IMR-90 (cell line): ENCODE results near the gene RFC2. TPM values are rescaled to one million over a fixed set of nuclear protein-coding genes. Genes with fewer than 3 reads are reported as not detected.

ENCODE experiments used
- ATAC-seq: fragments of 200-7000 bp; cut with Tn5 transposase; 2 replicates; pipeline ENCODE4 v1.9.1; 2020; ENCODE audit warnings: low read depth, mild to moderate bottlenecking, moderate library complexity
- BruUV-seq: library from RNA; stranded (reverse); fragments of 400-500 nt; replicated peaks from 2 replicates; lab custom pipeline; 2021; lab: Mats Ljungman, UMichigan
- CTCF ChIA-PET: fragments of 300-600 bp; formaldehyde crosslinking; extraction: SDS; loops from one replicate; lab custom pipeline; 2021; ENCODE audit warnings: antibody characterized with exemption; lab: Yijun Ruan, JAX
- POLR2A ChIA-PET: fragments of 300-600 bp; sonication (Branson Sonifier 250); formaldehyde crosslinking; loops from one replicate; lab custom pipeline; 2022; ENCODE audit warnings: antibody characterized with exemption; ENCODE audit not compliant: unreplicated experiment; lab: Charles Lee
- DNase-seq: peaks from one replicate; pipeline ENCODE4 v3.0.0; 2013
- H2AFZ ChIP-seq: replicated peaks from 2 replicates; pipeline ENCODE3; 2013; ENCODE audit warnings: low read length, mild to moderate bottlenecking; ENCODE audit not compliant: poor library complexity
- H2AK5ac ChIP-seq: 2 replicates; pipeline ENCODE4 v1.6.1; 2013; ENCODE audit warnings: low read depth, low read length, inconsistent platforms
- H2AK9ac ChIP-seq: replicated peaks from 2 replicates; pipeline ENCODE3; 2013; ENCODE audit warnings: mild to moderate bottlenecking, low read depth, low read length, moderate library complexity; ENCODE audit not compliant: poor library complexity
- H2BK120ac ChIP-seq: 2 replicates; pipeline ENCODE4 v1.6.1; 2013; ENCODE audit warnings: low read depth, low read length, inconsistent platforms
- H2BK15ac ChIP-seq: 3 replicates; pipeline ENCODE4 v1.6.1; 2013; ENCODE audit warnings: low read depth, low read length, inconsistent platforms
- H2BK20ac ChIP-seq: 2 replicates; pipeline ENCODE4 v1.6.1; 2013; ENCODE audit warnings: low read depth, mild to moderate bottlenecking, inconsistent platforms, low read length, moderate library complexity
- H2BK5ac ChIP-seq: 2 replicates; pipeline ENCODE4 v1.6.1; 2013; ENCODE audit warnings: mild to moderate bottlenecking, low read depth, low read length, inconsistent platforms; ENCODE audit not compliant: poor library complexity, severe bottlenecking
- H3K14ac ChIP-seq: replicated peaks from 2 replicates; pipeline ENCODE4 v1.6.1; 2013; ENCODE audit warnings: low read depth, low read length, inconsistent platforms
- H3K18ac ChIP-seq: 2 replicates; pipeline ENCODE4 v1.6.1; 2013; ENCODE audit warnings: low read depth, low read length, control low read depth
- H3K23ac ChIP-seq: 2 replicates; pipeline ENCODE4 v1.6.1; 2013; ENCODE audit warnings: low read depth, low read length, inconsistent platforms
- H3K27ac ChIP-seq: 2 replicates; pipeline ENCODE4 v1.5.1; 2013; ENCODE audit warnings: mild to moderate bottlenecking, control low read depth, low read length; ENCODE audit not compliant: insufficient read depth
- H3K27me3 ChIP-seq: 2 replicates; pipeline ENCODE4 v1.6.1; 2013; ENCODE audit warnings: low read length; ENCODE audit not compliant: control insufficient read depth, insufficient read depth
- H3K36me3 ChIP-seq: 2 replicates; pipeline ENCODE4 v1.6.1; 2013; ENCODE audit warnings: low read length, mixed read lengths; ENCODE audit not compliant: control insufficient read depth, insufficient read depth
- H3K4ac ChIP-seq: 2 replicates; pipeline ENCODE4 v1.6.1; 2013; ENCODE audit warnings: low read depth, low read length, inconsistent platforms
- H3K4me1 ChIP-seq: 2 replicates; pipeline ENCODE4 v1.6.1; 2013; ENCODE audit warnings: low read length, mixed read lengths; ENCODE audit not compliant: control insufficient read depth, insufficient read depth
- H3K4me2 ChIP-seq: 2 replicates; pipeline ENCODE4 v1.6.1; 2013; ENCODE audit warnings: low read depth, mild to moderate bottlenecking, control low read depth, low read length, moderate library complexity
- H3K4me3 ChIP-seq: 2 replicates; pipeline ENCODE4 v1.5.1; 2013; ENCODE audit warnings: low read depth, mild to moderate bottlenecking, control low read depth, low read length, moderate library complexity; ENCODE audit not compliant: insufficient read depth
- H3K56ac ChIP-seq: 2 replicates; pipeline ENCODE4 v1.6.1; 2013; ENCODE audit warnings: low read length, inconsistent platforms; ENCODE audit not compliant: insufficient read depth; ENCODE audit errors: extremely low read depth
- H3K79me1 ChIP-seq, 2 experiments: 2 replicates each; pipeline ENCODE4 v1.6.1; 2013; ENCODE audit warnings: low read length in 2 of 2, inconsistent platforms in 1 of 2, low read depth in 1 of 2
- H3K9ac ChIP-seq: 2 replicates; pipeline ENCODE4 v1.6.1; 2013; ENCODE audit warnings: low read depth, low read length, control low read depth
- H3K9me1 ChIP-seq: 2 replicates; pipeline ENCODE4 v1.6.1; 2013; ENCODE audit warnings: low read length, inconsistent platforms; ENCODE audit not compliant: insufficient read depth
- H3K9me3 ChIP-seq: 2 replicates; pipeline ENCODE4 v1.6.1; 2013; ENCODE audit warnings: low read length; ENCODE audit not compliant: control insufficient read depth, insufficient read depth
- H4K20me1 ChIP-seq: 2 replicates; pipeline ENCODE4 v1.6.1; 2013; ENCODE audit warnings: low read length, inconsistent platforms; ENCODE audit not compliant: insufficient read depth
- H4K5ac ChIP-seq: 2 replicates; pipeline ENCODE4 v1.6.1; 2013; ENCODE audit warnings: mild to moderate bottlenecking, low read depth, low read length, control low read depth
- H4K8ac ChIP-seq, 2 experiments: 2 replicates each; pipeline ENCODE4 v1.6.1; 2013; ENCODE audit warnings: low read depth in 2 of 2, low read length in 2 of 2, control low read depth in 1 of 2, inconsistent platforms in 1 of 2
- H4K91ac ChIP-seq: 2 replicates; pipeline ENCODE4 v1.6.1; 2013; ENCODE audit warnings: low read depth, low read length, inconsistent platforms; ENCODE audit not compliant: insufficient read depth
- BHLHE40 ChIP-seq: fragments of 150-350 bp; IDR thresholded peaks from 2 replicates; pipeline ENCODE4 v1.6.1; 2016; ENCODE audit warnings: mild to moderate bottlenecking, low read depth, low read length
- CEBPB ChIP-seq: IDR thresholded peaks from 2 replicates; pipeline ENCODE4 v1.6.1; 2012; ENCODE audit warnings: low read depth, low read length, improper control_type of control experiment
- CHD1 ChIP-seq: IDR thresholded peaks from 2 replicates; pipeline ENCODE4 v1.6.1; 2012; ENCODE audit warnings: low read depth, low read length, improper control_type of control experiment
- ELK1 ChIP-seq: fragments of 150-350 bp; IDR thresholded peaks from 2 replicates; pipeline ENCODE4 v1.6.1; 2016; ENCODE audit warnings: low read depth, mild to moderate bottlenecking, low read length, moderate library complexity, borderline replicate concordance
- FOS ChIP-seq: fragments of 150-350 bp; IDR thresholded peaks from 2 replicates; pipeline ENCODE4 v1.6.1; 2016; ENCODE audit warnings: low read depth, low read length
- MAFK ChIP-seq: IDR thresholded peaks from 2 replicates; pipeline ENCODE4 v1.6.1; 2012; ENCODE audit warnings: low read depth, low read length, improper control_type of control experiment
- MAZ ChIP-seq: IDR thresholded peaks from 2 replicates; pipeline ENCODE4 v1.6.1; 2012; ENCODE audit warnings: low read depth, mild to moderate bottlenecking, low read length, improper control_type of control experiment, moderate library complexity, borderline replicate concordance
- MXI1 ChIP-seq: IDR thresholded peaks from 2 replicates; pipeline ENCODE4 v1.6.1; 2012; ENCODE audit warnings: low read depth, mild to moderate bottlenecking, low read length, moderate library complexity, borderline replicate concordance
- NFE2L2 ChIP-seq: fragments of 150-350 bp; IDR thresholded peaks from 2 replicates; pipeline ENCODE4 v1.6.1; 2016; ENCODE audit warnings: low read depth, mild to moderate bottlenecking, low read length
- POLR2A ChIP-seq: IDR thresholded peaks from 2 replicates; pipeline ENCODE4 v1.6.1; 2012; ENCODE audit warnings: mild to moderate bottlenecking, low read depth, low read length
- RAD21 ChIP-seq: IDR thresholded peaks from 2 replicates; pipeline ENCODE4 v1.6.1; 2012; ENCODE audit warnings: low read length, improper control_type of control experiment
- RCOR1 ChIP-seq: IDR thresholded peaks from 2 replicates; pipeline ENCODE4 v1.6.1; 2012; ENCODE audit warnings: mild to moderate bottlenecking, low read length, improper control_type of control experiment; ENCODE audit not compliant: insufficient replicate concordance
- RFX5 ChIP-seq: IDR thresholded peaks from 2 replicates; pipeline ENCODE4 v1.8.0; 2012; ENCODE audit warnings: low read depth, mild to moderate bottlenecking, low read length, moderate library complexity
- SMC3 ChIP-seq: fragments of 150-350 bp; IDR thresholded peaks from 2 replicates; pipeline ENCODE4 v1.6.1; 2016; ENCODE audit warnings: low read depth, mild to moderate bottlenecking, antibody characterized with exemption, low read length, moderate library complexity
- USF2 ChIP-seq: fragments of 150-350 bp; IDR thresholded peaks from 2 replicates; pipeline ENCODE4 v1.6.1; 2017; ENCODE audit warnings: mild to moderate bottlenecking, antibody characterized with exemption, low read length, low read depth
- WGBS, 2 experiments: methylation state at CpG; one replicate each; pipeline versions ENCODE4 v1.1.5 to v1.1.7; 2013; ENCODE audit warnings: missing lambda C conversion rate in 2 of 2; ENCODE audit not compliant: insufficient read length in 1 of 2; ENCODE audit errors: extremely low coverage in 2 of 2; 5-methylcytosine and 5-hydroxymethylcytosine counted together
- dilution Hi-C: fragments of 300-500 bp; cut with HindIII; formaldehyde crosslinking; loops from one replicate; pipeline ENCODE4 v1.14.3; 2018; ENCODE audit warnings: low sequenced_read_pairs; ENCODE audit not compliant: unreplicated experiment
- in situ Hi-C: fragments of 300-500 bp; cut with MboI; formaldehyde crosslinking; loops from 3 replicates; pipeline ENCODE4 v1.14.3; 2019; ENCODE audit warnings: low sequenced_read_pairs, inconsistent platforms, mixed read lengths
- intact Hi-C: fragments of 100-400 bp; cut with micrococcal nuclease; formaldehyde crosslinking; loops from 2 replicates; pipeline ENCODE4 v1.10.0; 2022
- polyA plus RNA-seq, 3 experiments: library from polyadenylated mRNA; depleted of rRNA; stranded (reverse); fragments of >200 nt; gene quantifications; 2 replicates each; pipeline ENCODE4 v1.2.3, GENCODE V29; 2012; ENCODE audit warnings: low replicate concordance in 1 of 3
- total RNA-seq: library from RNA; depleted of rRNA; stranded (reverse); fragments of >200 nt; gene quantifications from 2 replicates; pipeline ENCODE4 v1.2.3, GENCODE V29; 2012
- TF ChIP-seq, protein P1 (sequence below): conservative IDR thresholded peaks from 2 replicates; pipeline ENCODE4 v1.5.1; 2012; ENCODE audit warnings: mild to moderate bottlenecking, low read depth, low read length, improper control_type of control experiment

RFC2 gene
- total and polyA plus RNA-seq, 2 of the 4 experiments (the other 2 are of a cell fraction): 25.2 to 37.8 TPM

- peaks cover 24% of the 10 kb centered on the region for H3K4me1 ChIP-seq
- in situ Hi-C loops: no loop called here
These were observed 39.3 kb upstream of the RFC2 start for GRCh38 chr7:74293577-74293908.

More at GRCh38 chr7:74293577-74293908, 39.3 kb upstream of the RFC2 start:
- no peak overlapping the region for H2AFZ ChIP-seq
- peak overlapping the region; percentile 90 for H2AK5ac ChIP-seq
- H3K27me3 ChIP-seq: no peaks in the 10 kb centered on the region
- WGBS, 2 experiments: 80% methylated on average over 1 of the region's 4 CpGs; no CpG with 5 or more reads in 1 of the 2 experiments
- no peak overlapping the region for H3K9ac ChIP-seq
- H3K14ac ChIP-seq: no peak overlapping the region; the same call in 1 of the 2 replicates
- H2BK20ac ChIP-seq: no peak overlapping the region
- no peak overlapping the region for H3K56ac ChIP-seq
- H3K36me3 ChIP-seq: 0 out of 2 replicates have a peak, but pooled peaks cover 3% of the 10 kb centered on the region
- H3K27ac ChIP-seq: no peak overlapping the region
- H2AK9ac ChIP-seq: peak overlapping the region; percentile 26
- no peak overlapping the region for H4K8ac ChIP-seq
- peaks cover 27% of the 10 kb centered on the region for H3K9me1 ChIP-seq
- 0 out of 2 replicates have a peak overlapping the region, but pooled peaks have one; percentile 64 for H3K23ac ChIP-seq
- H2BK5ac ChIP-seq: no peak overlapping the region
- BruUV-seq: no TSS peak
- H2BK120ac ChIP-seq: no peak overlapping the region
- no peak overlapping the region for H4K5ac ChIP-seq
- intact Hi-C loops (loop anchor here (5.0 kb wide), 1 partner anchor 86 kb away; no protein-coding TSS in a partner anchor), dilution Hi-C loops (no loop called here)
- no peak overlapping the region for H3K4me3 ChIP-seq
- ChIA-PET POLR2A (no interaction called here), CTCF (no interaction called here)
- ATAC-seq: no peak
- no peak overlapping the region for H4K91ac ChIP-seq
- peak overlapping the region; percentile 5; the same call in 1 of the 2 replicates for H3K4ac ChIP-seq
- no peak overlapping the region for H2BK15ac ChIP-seq
- H3K18ac ChIP-seq: no peak overlapping the region
- H3K79me1 ChIP-seq: peaks cover 11 to 88% of the 10 kb centered on the region in 2 experiments
- H3K4me2 ChIP-seq: no peak overlapping the region
- no peak for DNase-seq
- H4K20me1 ChIP-seq: peaks cover 85% of the 10 kb centered on the region
- TF ChIP-seq FOS: no peak
- TF ChIP-seq RCOR1: no peak
- no peak for TF ChIP-seq MAFK
- TF ChIP-seq NFE2L2: no peak
- TF ChIP-seq CHD1: no peak
- no peak for TF ChIP-seq POLR2A
- no peak for TF ChIP-seq USF2
- no peak for TF ChIP-seq MAZ
- TF ChIP-seq CEBPB: no peak
- TF ChIP-seq ELK1: no peak
- no peak for TF ChIP-seq MXI1
- no peak for TF ChIP-seq RAD21
- no peak for TF ChIP-seq BHLHE40
- TF ChIP-seq SMC3: no peak
- no peak for TF ChIP-seq RFX5
- TF ChIP-seq, protein P1, sequence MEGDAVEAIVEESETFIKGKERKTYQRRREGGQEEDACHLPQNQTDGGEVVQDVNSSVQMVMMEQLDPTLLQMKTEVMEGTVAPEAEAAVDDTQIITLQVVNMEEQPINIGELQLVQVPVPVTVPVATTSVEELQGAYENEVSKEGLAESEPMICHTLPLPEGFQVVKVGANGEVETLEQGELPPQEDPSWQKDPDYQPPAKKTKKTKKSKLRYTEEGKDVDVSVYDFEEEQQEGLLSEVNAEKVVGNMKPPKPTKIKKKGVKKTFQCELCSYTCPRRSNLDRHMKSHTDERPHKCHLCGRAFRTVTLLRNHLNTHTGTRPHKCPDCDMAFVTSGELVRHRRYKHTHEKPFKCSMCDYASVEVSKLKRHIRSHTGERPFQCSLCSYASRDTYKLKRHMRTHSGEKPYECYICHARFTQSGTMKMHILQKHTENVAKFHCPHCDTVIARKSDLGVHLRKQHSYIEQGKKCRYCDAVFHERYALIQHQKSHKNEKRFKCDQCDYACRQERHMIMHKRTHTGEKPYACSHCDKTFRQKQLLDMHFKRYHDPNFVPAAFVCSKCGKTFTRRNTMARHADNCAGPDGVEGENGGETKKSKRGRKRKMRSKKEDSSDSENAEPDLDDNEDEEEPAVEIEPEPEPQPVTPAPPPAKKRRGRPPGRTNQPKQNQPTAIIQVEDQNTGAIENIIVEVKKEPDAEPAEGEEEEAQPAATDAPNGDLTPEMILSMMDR: no peak
- no peaks in the 10 kb centered on the region for H3K9me3 ChIP-seq
